HUES48 (cell line): ENCODE results near the gene TANC1.

Experiments
- H3K27ac ChIP-seq: one replicate; pipeline ENCODE4 v1.7.0; 2013; ENCODE audit warnings: low read depth, low read length, inconsistent platforms
- H3K27me3 ChIP-seq: 2 replicates; pipeline ENCODE4 v1.6.1; 2013; ENCODE audit warnings: mild to moderate bottlenecking, low read length; ENCODE audit not compliant: control insufficient read depth, insufficient read depth
- H3K36me3 ChIP-seq: 2 replicates; pipeline ENCODE4 v1.6.1; 2013; ENCODE audit warnings: low read length; ENCODE audit not compliant: control insufficient read depth, insufficient read depth
- H3K4me1 ChIP-seq: 2 replicates; pipeline ENCODE4 v1.6.1; 2013; ENCODE audit warnings: mild to moderate bottlenecking, low read length; ENCODE audit not compliant: control insufficient read depth, insufficient read depth
- H3K4me3 ChIP-seq: 2 replicates; pipeline ENCODE4 v1.5.1; 2013; ENCODE audit warnings: mild to moderate bottlenecking, low read depth, low read length
- H3K9ac ChIP-seq: 2 replicates; pipeline ENCODE4 v1.6.1; 2013; ENCODE audit warnings: mild to moderate bottlenecking, low read depth, low read length, moderate library complexity
- H3K9me3 ChIP-seq: 2 replicates; pipeline ENCODE4 v1.6.1; 2013; ENCODE audit warnings: low read length; ENCODE audit not compliant: control insufficient read depth, insufficient read depth

Gene TANC1

DNA sequence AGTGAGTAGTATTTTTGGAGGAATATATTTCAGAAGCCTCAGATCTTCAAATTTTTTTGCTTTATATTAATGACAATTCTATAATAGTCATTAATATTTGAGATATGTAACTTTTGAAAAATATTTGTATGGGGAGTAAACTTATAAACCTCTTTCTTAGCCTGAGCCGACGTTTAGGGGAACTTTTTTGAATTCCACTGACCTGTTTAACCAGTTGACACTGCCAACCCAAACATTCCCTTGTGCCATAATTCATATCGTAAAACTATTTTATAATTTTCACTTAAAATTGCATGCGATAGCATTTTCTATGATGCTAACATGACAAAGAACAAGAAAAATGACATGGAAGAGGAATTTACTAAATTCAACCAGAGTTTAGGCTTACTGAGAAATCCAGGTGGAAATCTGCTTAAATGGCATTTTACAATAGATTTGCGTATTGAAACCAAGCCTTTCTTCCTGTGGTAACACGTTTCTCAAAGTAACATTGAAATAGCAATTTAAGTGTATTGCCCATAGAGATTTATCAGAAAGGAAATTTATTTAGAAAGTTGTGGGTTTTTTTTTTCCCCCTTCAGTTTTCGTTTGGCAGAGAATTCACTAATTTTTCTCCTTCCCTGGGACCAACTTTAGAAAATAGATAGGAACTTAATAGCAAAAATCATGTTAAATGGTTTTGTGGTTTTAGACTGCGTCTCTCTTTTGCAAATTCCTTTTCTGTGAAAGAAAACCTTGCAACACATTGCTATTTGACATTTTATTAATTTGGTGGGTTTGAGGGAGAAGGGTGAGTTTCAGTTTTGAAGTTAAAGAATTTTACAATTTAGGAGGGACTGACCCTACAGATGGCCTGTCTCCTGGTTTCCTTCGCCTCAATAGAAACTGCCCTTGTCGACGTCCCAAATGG lies 77.4 kb downstream of the TANC1 start:
- no peak overlapping the region for H3K27ac ChIP-seq
- no peak overlapping the region for H3K9ac ChIP-seq

DNA sequence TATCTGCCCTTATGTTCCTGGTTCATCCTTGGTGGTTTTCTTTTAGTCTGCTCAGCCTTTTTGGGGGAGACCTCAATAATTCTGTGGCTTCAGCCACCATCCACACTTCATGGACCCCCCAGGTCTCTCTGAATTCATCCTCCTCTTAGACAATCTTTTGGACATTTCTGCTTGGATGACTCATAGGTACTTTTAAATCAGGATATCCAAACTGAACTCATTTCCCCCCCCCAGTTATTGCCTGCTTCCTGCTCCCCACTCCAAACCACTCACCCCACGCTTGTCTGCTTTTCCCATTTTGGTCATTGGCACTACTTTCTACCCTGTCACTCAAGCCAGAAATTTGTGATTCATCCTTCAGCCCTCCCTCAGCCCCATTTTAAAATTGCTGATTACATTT lies 78.5 kb downstream of the TANC1 start:
- H3K36me3 ChIP-seq = no peaks in the 10 kb centered on the region
- H3K4me3 ChIP-seq = no peak overlapping the region
- H3K27me3 ChIP-seq = no peaks in the 10 kb centered on the region
- H3K27ac ChIP-seq = no peak overlapping the region
- peaks cover 18% of the 10 kb centered on the region for H3K4me1 ChIP-seq
- H3K9ac ChIP-seq = no peak overlapping the region
- H3K9me3 ChIP-seq = peaks cover 3% of the 10 kb centered on the region

More for the DNA sequence above, 77.4 kb downstream of the TANC1 start:
- Histone ChIP-seq H3K36me3 (no peaks in the 10 kb centered on the region; the same call in 1 of the 2 replicates), H3K4me1 (peaks cover 18% of the 10 kb centered on the region), H3K27me3 (no peaks in the 10 kb centered on the region), H3K4me3 (no peak overlapping the region), H3K9me3 (peaks cover 14% of the 10 kb centered on the region)

DNA sequence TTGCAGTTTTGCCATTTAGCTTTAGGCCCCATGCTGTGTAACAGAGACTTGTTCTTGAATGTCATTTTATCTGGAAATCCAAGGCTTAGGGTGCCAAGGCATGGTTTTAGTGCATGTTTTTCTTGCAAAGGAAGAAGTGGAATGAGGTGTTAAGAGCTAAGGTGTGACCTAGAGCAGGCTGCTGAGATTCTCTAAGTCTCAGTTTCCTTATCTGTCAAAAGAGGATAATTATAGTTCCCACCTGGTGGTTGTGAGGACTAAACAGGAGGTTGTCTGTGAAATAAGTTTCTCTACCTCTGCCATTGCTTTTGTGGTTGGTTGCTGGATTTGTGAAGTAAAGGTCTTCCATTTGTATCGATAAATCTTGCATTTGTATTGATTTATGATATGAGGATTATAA lies 82.0 kb downstream of the TANC1 start:
- no peak overlapping the region for H3K9ac ChIP-seq
- no peak overlapping the region for H3K27ac ChIP-seq
- H3K36me3 ChIP-seq = no peaks in the 10 kb centered on the region
- no peaks in the 10 kb centered on the region for H3K9me3 ChIP-seq
- H3K4me3 ChIP-seq = no peak overlapping the region
- H3K27me3 ChIP-seq = no peaks in the 10 kb centered on the region
- H3K4me1 ChIP-seq = peaks cover 12% of the 10 kb centered on the region

DNA sequence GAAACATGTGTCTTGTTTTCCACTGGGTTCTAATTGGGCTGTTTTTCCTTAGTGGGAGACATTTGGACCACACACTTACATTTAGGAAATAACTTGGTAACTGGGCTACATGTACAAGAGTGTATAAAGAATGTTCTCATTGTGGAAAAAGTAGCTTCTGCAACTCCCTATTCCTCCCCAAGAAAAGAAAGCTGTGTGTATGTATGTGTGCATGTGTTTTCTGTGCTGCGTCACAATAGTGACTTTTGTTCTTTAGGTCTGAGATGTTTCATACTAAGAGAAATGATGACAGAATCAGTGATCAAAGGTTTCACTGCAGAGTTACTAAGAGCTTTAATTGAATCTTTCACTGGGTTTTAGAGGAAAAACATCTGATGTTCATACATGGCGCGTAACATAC lies 82.7 kb downstream of the TANC1 start:
- H3K27ac ChIP-seq = no peak overlapping the region

DNA sequence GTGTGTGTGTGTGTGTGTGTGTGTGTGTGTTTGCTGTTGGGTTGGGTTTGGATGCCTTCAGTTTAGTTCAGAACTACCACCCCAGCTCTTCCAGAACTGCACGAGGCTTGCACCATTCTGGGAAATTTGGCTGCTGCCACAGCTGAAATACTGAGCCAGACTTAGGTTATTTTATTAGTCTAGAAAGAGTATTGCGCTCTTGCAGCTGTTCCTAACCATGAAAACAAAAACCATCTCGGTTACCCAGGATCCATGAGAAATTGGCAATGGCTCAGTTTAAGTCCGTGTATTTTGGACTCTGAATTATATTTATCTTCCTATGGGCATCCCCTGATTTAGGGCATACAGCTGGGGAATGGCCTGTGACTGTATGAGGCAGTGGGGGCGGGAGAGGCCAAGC lies 83.2 kb downstream of the TANC1 start:
- H3K36me3 ChIP-seq = no peaks in the 10 kb centered on the region
- H3K27ac ChIP-seq = no peak overlapping the region
- no peaks in the 10 kb centered on the region for H3K27me3 ChIP-seq
- no peak overlapping the region for H3K9ac ChIP-seq
- H3K4me3 ChIP-seq = no peak overlapping the region
- H3K4me1 ChIP-seq = peaks cover 11% of the 10 kb centered on the region
- H3K9me3 ChIP-seq = no peaks in the 10 kb centered on the region

More for the DNA sequence above, 82.7 kb downstream of the TANC1 start:
- no peaks in the 10 kb centered on the region for H3K36me3 ChIP-seq
- no peak overlapping the region for H3K9ac ChIP-seq
- H3K4me3 ChIP-seq = no peak overlapping the region
- no peaks in the 10 kb centered on the region for H3K27me3 ChIP-seq
- H3K4me1 ChIP-seq = peaks cover 12% of the 10 kb centered on the region
- H3K9me3 ChIP-seq = no peaks in the 10 kb centered on the region

DNA sequence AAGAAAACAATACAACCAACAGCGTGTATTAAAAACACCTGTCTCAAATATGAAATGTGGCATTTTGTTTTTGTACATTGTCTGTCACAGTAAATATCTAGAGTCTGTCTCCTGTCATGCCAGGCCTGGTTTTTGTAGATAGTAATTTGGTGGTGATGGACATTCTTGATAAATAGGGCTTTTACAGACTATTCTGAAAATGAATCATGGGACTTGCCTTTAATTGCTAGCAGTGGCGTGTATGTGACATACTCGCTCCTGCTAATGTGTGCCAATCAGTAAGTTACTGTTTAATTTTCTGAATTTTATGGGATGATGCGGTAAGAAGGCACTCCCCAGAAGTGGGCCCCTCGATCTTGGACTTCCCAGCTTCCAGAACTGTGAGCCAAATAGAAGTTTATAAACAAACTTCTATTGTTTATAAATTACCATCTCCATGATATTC lies 83.7 kb downstream of the TANC1 start:
- Histone ChIP-seq H3K27me3 (no peaks in the 10 kb centered on the region), H3K9me3 (no peaks in the 10 kb centered on the region), H3K36me3 (no peaks in the 10 kb centered on the region), H3K4me3 (no peak overlapping the region), H3K9ac (no peak overlapping the region), H3K4me1 (peaks cover 6% of the 10 kb centered on the region), H3K27ac (no peak overlapping the region)

DNA sequence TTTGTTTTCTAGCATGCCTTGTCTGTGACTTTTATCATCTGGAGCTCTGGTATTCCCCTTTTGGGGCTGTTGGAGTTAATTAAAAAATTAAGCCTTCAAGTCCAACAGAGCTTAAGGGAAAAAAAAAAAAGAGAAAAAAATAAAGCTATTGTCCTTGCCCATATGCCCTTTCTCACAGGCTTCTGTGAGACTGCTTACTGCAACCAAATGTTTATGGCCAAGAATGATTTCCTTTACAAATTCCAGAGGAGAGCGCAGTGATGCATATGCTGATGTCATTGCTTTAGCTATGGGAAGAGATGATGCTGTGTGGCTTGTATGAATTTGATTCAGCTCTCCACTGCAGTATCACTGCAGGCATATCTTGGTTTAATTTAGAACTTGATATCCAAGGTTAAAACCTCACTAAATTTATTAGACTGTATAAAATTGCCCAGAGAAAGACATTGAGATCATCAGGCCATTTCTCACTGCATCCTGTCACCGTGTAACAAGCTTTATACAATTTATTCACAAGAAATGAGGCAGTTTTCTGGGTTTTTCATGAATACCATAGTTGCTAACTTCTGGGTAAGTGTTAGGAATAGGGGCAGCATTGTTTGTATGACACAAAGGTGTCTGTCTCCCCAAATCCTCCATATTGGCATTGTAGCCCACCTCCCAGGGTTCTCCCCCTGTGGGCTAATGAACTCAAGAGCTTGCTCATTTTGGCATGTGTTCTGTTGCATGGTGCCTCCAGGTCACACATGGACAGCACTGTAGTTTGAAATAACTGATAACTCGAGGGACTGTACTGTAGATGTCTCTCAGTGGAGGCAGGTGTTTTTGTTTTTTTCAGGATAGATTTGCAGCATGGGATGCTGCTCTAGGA lies 85.0 kb downstream of the TANC1 start:
- H3K4me3 ChIP-seq = no peak overlapping the region
- H3K36me3 ChIP-seq = no peaks in the 10 kb centered on the region
- no peaks in the 10 kb centered on the region for H3K9me3 ChIP-seq
- no peaks in the 10 kb centered on the region for H3K4me1 ChIP-seq
- no peaks in the 10 kb centered on the region for H3K27me3 ChIP-seq
- H3K27ac ChIP-seq = no peak overlapping the region
- H3K9ac ChIP-seq = no peak overlapping the region

DNA sequence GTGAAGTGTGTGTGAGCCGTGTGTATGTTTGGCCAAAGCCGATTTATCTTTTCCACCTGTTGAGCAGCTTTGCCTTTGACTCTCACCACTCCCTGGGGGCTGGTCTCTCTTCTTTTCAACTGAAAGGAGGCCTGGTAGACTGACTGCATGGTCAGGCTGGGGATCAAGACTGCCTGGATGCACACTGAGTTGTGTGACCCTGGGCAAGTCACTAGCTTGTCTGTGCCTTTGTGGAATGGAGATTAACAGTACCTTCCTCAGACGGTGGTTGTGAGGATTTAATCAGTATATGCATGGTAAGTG lies 85.5 kb downstream of the TANC1 start:
- Histone ChIP-seq H3K4me1 (no peaks in the 10 kb centered on the region), H3K9me3 (no peaks in the 10 kb centered on the region), H3K27ac (no peak overlapping the region), H3K9ac (no peak overlapping the region), H3K36me3 (no peaks in the 10 kb centered on the region), H3K27me3 (no peaks in the 10 kb centered on the region), H3K4me3 (no peak overlapping the region)

DNA sequence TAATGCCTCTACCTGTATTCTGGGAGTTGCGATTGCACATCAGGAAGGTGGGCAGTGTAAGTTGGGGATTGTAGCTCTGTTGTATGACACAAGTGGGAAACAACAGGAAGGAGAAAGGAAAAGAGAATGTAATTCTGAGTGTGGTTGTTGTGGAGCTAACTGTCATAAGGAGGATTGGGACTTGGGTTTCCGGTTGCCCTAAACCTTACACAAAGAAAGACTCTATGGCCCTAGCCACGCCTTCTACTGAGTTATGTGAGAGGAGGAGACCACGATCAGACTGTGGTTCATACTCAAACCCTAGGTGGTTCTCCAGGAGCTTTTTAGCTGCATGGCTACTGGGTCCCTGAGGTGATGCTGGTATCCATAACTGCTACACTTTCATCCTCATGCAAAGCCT lies 86.5 kb downstream of the TANC1 start:
- no peak overlapping the region for H3K4me3 ChIP-seq

DNA sequence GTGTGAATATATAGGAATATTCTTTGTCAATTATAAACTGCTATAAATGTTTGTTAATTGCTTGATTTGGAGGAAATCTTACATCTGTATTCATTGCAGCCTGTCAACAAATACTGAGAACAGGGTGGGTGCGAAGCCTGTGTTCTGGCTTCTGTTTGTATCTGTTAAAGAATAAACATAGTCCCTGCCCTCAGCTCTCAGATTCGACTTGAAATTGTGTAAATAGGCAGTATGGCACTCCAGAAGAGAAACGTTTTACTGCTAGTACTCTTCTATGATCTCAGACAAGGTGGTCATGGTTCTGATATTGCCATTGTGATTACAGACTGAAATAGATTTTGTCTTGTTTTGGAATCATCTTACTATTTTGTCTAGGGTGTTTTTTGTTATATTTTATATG lies 92.1 kb downstream of the TANC1 start:
- H3K9me3 ChIP-seq = no peaks in the 10 kb centered on the region
- no peaks in the 10 kb centered on the region for H3K27me3 ChIP-seq
- no peaks in the 10 kb centered on the region for H3K36me3 ChIP-seq
- H3K4me3 ChIP-seq = no peak overlapping the region
- H3K27ac ChIP-seq = no peak overlapping the region
- peaks cover 17% of the 10 kb centered on the region for H3K4me1 ChIP-seq
- H3K9ac ChIP-seq = no peak overlapping the region

More for the DNA sequence above, 86.5 kb downstream of the TANC1 start:
- Histone ChIP-seq H3K4me1 (no peaks in the 10 kb centered on the region), H3K27me3 (no peaks in the 10 kb centered on the region), H3K9ac (no peak overlapping the region), H3K36me3 (no peaks in the 10 kb centered on the region), H3K9me3 (no peaks in the 10 kb centered on the region), H3K27ac (no peak overlapping the region)

DNA sequence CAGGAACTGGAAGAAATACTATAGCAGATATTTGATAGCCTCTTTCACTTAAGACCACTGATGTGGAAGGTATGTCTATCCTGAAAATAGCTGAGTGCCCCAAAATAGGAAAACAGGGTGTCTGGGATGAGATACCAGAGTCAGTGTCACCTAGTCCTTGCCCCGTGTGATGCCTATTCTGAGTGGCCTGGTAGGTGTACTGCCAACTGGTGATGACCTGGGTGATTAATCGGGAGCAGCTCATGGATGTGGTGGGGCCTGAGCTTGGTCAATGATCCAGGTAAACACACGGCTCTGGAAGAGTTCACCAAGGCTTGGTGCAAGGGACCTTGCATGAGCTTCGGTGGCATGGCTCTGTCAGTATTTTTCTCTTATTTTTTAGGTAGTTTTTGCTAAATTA lies 95.2 kb downstream of the TANC1 start:
- Histone ChIP-seq H3K9me3 (no peaks in the 10 kb centered on the region), H3K4me3 (no peak overlapping the region), H3K9ac (no peak overlapping the region), H3K4me1 (peaks cover 21% of the 10 kb centered on the region), H3K36me3 (no peaks in the 10 kb centered on the region), H3K27ac (no peak overlapping the region), H3K27me3 (no peaks in the 10 kb centered on the region)
